A673 (cell line): ENCODE results near the gene AMZ1.

Experiments
- CTCF ChIP-seq: fragments of 300-800, 200-600 bp; sonication (generic); conservative IDR thresholded peaks from 2 replicates; pipeline ENCODE4 v1.5.1; 2017; ENCODE audit warnings: low read depth, mild to moderate bottlenecking, antibody characterized with exemption, low read length, moderate library complexity, mixed read lengths
- EZH2 ChIP-seq: fragments of 200-600 bp; sonication (generic); IDR thresholded peaks from 2 replicates; pipeline ENCODE4 v1.6.1; 2017; ENCODE audit warnings: borderline replicate concordance, low read depth, mild to moderate bottlenecking, mixed read lengths, antibody characterized with exemption, low read length; ENCODE audit not compliant: poor library complexity, severe bottlenecking

- TF ChIP-seq CTCF (no peak), EZH2 (no peak)
Measured at GRCh38 chr7:2761131-2761624, 73.2 kb downstream of the AMZ1 start.
